Rectal smooth muscle tissue (tissue), 1 donor: Measurements from ENCODE around the gene CDH11.

Source experiments
- H3K27ac ChIP-seq: one replicate; pipeline ENCODE4 v1.7.0; 2013; ENCODE audit warnings: low read depth, low read length, inconsistent platforms
- H3K27me3 ChIP-seq: one replicate; pipeline ENCODE4 v1.7.0; 2013; ENCODE audit warnings: low read length; ENCODE audit not compliant: control insufficient read depth, insufficient read depth
- H3K36me3 ChIP-seq: one replicate; pipeline ENCODE4 v1.7.0; 2013; ENCODE audit warnings: low read length; ENCODE audit not compliant: control insufficient read depth, insufficient read depth
- H3K4me1 ChIP-seq: one replicate; pipeline ENCODE4 v1.7.0; 2013; ENCODE audit warnings: low read length; ENCODE audit not compliant: control insufficient read depth, insufficient read depth
- H3K4me3 ChIP-seq: one replicate; pipeline ENCODE4 v1.7.0; 2013; ENCODE audit warnings: low read length
- H3K9ac ChIP-seq: one replicate; pipeline ENCODE4 v1.7.0; 2013; ENCODE audit warnings: low read length

CDH11 gene

GRCh38 chr16:65003621-65004020 is 118.2 kb downstream of the CDH11 start:
- Histone ChIP-seq H3K36me3 (no peaks in the 10 kb centered on the region), H3K27ac (no peak overlapping the region), H3K9ac (no peak overlapping the region), H3K4me1 (no peaks in the 10 kb centered on the region), H3K27me3 (no peaks in the 10 kb centered on the region), H3K4me3 (no peak overlapping the region)

- no peak overlapping the region for H3K4me3 ChIP-seq
- no peaks in the 10 kb centered on the region for H3K27me3 ChIP-seq
- H3K36me3 ChIP-seq = no peaks in the 10 kb centered on the region
- no peak overlapping the region for H3K9ac ChIP-seq
- no peak overlapping the region for H3K27ac ChIP-seq
- no peaks in the 10 kb centered on the region for H3K4me1 ChIP-seq
Observed at GRCh38 chr16:65002265-65002664, 119.6 kb downstream of the CDH11 start.

DNA sequence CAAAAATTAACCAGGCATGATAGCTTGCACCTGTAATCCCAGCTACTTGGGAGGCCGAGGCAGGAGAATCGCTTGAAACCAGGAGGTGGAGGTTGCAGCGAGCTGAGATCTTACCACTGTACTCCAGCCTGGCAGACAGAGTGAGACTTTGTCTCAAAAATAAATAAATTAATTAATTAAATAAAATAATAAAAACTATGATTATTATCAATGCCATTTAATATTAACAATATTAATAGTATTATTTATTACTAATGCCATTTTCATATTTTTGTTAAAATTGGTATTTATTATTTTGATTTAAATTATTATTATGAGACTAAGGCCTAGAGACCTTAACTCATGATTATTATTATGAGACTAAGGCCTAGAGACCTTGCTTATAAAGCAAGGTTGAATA is 121.2 kb downstream of the CDH11 start:
- Histone ChIP-seq H3K27me3 (no peaks in the 10 kb centered on the region), H3K4me3 (no peak overlapping the region), H3K27ac (no peak overlapping the region), H3K36me3 (no peaks in the 10 kb centered on the region), H3K9ac (no peak overlapping the region), H3K4me1 (no peaks in the 10 kb centered on the region)

GRCh38 chr16:64997751-64998150 is 124.1 kb downstream of the CDH11 start:
- Histone ChIP-seq H3K27me3 (no peaks in the 10 kb centered on the region), H3K9ac (no peak overlapping the region), H3K4me1 (no peaks in the 10 kb centered on the region), H3K36me3 (no peaks in the 10 kb centered on the region), H3K27ac (no peak overlapping the region), H3K4me3 (no peak overlapping the region)

DNA sequence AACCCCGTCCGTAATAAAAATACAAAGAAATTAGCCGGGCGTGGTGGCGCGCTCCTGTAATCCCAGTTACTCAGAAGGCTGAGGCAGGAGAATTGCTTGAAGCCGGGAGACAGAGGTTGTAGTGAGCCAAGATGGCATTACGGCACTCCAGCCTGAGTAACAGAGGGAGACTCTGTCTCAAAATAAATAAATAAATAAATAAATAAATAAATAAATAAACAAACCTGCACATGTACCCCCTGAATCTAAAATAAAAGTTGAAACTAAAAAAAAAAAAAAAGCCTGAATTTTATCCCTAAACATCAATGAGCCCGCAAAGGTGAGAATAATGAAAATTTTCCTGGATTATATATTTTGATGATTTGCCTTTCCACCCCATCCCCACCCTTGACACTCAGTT is 124.7 kb downstream of the CDH11 start:
- H3K27ac ChIP-seq = no peak overlapping the region
- H3K36me3 ChIP-seq = no peaks in the 10 kb centered on the region
- H3K27me3 ChIP-seq = no peaks in the 10 kb centered on the region
- H3K4me1 ChIP-seq = no peaks in the 10 kb centered on the region
- H3K4me3 ChIP-seq = no peak overlapping the region
- H3K9ac ChIP-seq = no peak overlapping the region

DNA sequence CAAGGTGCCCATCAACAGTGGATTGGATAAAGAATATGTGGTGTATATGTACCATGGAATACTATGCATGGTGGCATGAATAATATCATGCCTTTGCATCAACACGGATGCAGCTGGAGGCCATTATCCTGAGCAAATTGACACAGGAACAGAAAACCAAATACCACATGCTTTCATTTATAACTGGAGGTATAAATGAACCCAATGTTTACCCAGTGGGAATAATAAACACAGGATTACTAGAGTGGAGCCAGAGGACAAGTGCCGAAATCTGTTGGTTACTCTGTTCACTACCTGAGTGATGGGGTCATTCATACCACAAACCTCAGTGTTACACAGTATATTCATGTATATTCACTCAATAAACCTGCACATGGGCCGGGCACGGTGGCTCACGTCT is 125.2 kb downstream of the CDH11 start:
- Histone ChIP-seq H3K27ac (no peak overlapping the region), H3K4me3 (no peak overlapping the region), H3K9ac (no peak overlapping the region), H3K4me1 (no peaks in the 10 kb centered on the region), H3K36me3 (no peaks in the 10 kb centered on the region), H3K27me3 (no peaks in the 10 kb centered on the region)

- Histone ChIP-seq H3K4me1 (no peaks in the 10 kb centered on the region), H3K27ac (no peak overlapping the region), H3K4me3 (no peak overlapping the region), H3K36me3 (no peaks in the 10 kb centered on the region), H3K27me3 (no peaks in the 10 kb centered on the region), H3K9ac (no peak overlapping the region)
Observed at GRCh38 chr16:64993464-64993863, 128.4 kb downstream of the CDH11 start.

GRCh38 chr16:64991001-64991400 is 130.9 kb downstream of the CDH11 start:
- Histone ChIP-seq H3K27ac (no peak overlapping the region), H3K4me3 (no peak overlapping the region), H3K27me3 (no peaks in the 10 kb centered on the region), H3K9ac (no peak overlapping the region), H3K4me1 (no peaks in the 10 kb centered on the region), H3K36me3 (no peaks in the 10 kb centered on the region)

GRCh38 chr16:64990101-64990500 is 131.8 kb downstream of the CDH11 start:
- Histone ChIP-seq H3K27ac (no peak overlapping the region), H3K36me3 (no peaks in the 10 kb centered on the region), H3K4me3 (no peak overlapping the region), H3K4me1 (no peaks in the 10 kb centered on the region), H3K27me3 (no peaks in the 10 kb centered on the region), H3K9ac (no peak overlapping the region)

DNA sequence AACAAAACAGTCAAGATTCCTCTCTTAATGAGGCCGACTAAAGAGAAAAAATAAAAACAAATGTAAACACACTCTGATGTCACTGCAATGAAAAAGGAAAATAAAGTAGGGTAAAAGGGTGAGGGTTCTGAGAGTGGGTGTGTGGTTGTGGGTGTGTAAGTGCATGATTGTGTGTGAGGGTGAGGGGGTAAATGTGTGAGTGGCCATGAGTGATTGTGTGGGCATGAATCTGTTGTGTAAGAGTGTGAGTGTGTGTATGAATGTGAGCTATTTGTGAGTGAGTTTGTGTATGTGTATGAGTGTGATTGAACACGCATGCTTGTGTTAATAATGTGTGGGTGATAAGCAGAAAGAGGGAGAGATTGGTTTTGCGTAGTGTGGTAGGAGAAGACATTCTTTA is 132.8 kb downstream of the CDH11 start:
- Histone ChIP-seq H3K27ac (no peak overlapping the region), H3K36me3 (no peaks in the 10 kb centered on the region), H3K27me3 (no peaks in the 10 kb centered on the region), H3K9ac (no peak overlapping the region), H3K4me1 (no peaks in the 10 kb centered on the region), H3K4me3 (no peak overlapping the region)

DNA sequence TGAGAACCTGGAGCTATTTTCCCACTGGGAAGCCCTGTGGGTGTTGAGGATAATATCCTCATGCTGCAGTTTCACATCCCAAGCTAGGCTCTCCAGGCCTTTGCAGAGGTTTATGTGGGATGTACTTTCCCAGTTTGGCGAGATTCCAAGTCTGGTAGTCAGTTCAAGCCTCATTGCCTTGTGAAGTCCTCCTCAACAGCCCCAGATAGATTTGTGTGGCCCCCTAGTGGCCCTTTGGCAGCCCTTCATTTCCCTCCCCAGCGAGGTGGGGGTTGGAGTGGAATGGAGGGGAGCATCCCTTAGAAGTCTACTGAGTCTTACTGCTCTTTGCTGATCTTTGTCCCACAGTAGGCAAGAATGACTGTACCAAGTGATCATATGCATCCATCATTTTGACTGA is 137.9 kb downstream of the CDH11 start:
- Histone ChIP-seq H3K4me1 (no peaks in the 10 kb centered on the region), H3K4me3 (no peak overlapping the region), H3K36me3 (no peaks in the 10 kb centered on the region), H3K27me3 (no peaks in the 10 kb centered on the region), H3K9ac (no peak overlapping the region), H3K27ac (no peak overlapping the region)

GRCh38 chr16:64983231-64983630 is 138.6 kb downstream of the CDH11 start:
- Histone ChIP-seq H3K4me1 (no peaks in the 10 kb centered on the region), H3K27me3 (no peaks in the 10 kb centered on the region), H3K36me3 (no peaks in the 10 kb centered on the region), H3K4me3 (no peak overlapping the region), H3K27ac (no peak overlapping the region), H3K9ac (no peak overlapping the region)

DNA sequence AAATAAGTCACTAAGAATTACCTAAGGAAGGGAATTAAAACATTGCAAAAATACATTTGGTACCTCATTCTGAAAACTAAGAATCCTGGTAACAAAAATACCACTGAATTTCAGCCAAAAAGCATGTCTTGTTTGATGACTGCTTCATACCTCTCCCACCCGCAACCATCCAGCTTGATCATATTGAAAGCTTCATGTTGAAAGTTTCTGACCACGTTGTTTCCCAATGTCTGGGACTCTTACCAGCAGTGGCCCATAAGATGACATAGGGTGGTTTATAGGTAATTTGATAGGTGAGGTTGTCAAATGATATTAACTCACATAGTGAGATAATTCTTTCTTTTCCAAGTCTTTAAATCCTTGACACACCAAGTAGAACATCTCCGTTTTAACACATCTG is 139.3 kb downstream of the CDH11 start:
- Histone ChIP-seq H3K4me1 (no peaks in the 10 kb centered on the region), H3K36me3 (no peaks in the 10 kb centered on the region), H3K4me3 (no peak overlapping the region), H3K9ac (no peak overlapping the region), H3K27ac (no peak overlapping the region), H3K27me3 (no peaks in the 10 kb centered on the region)
